A673 (cell line): Measurements from ENCODE around the gene IGSF1. TPM values are rescaled to one million over a fixed set of nuclear protein-coding genes. Genes with fewer than 3 reads are reported as not detected.

Source experiments
- Bru-seq: library from RNA; stranded (reverse); fragments of 400-500 nt; gene quantifications from one replicate; lab custom pipeline; 2021; lab: Mats Ljungman, UMichigan
- BruChase-seq, 2 experiments: library from RNA; stranded (reverse); fragments of 400-500 nt; gene quantifications; one replicate each; lab custom pipeline; 2021; lab: Mats Ljungman, UMichigan
- BruUV-seq: library from RNA; stranded (reverse); fragments of 400-500 nt; replicated peaks from 2 replicates; lab custom pipeline; 2021; lab: Mats Ljungman, UMichigan
- CTCF ChIA-PET: fragments of 300-600 bp; sonication (Branson Sonifier 250); formaldehyde crosslinking; loops from one replicate; lab custom pipeline; 2022; ENCODE audit warnings: antibody characterized with exemption; lab: Charles Lee
- POLR2A ChIA-PET: fragments of 300-600 bp; sonication (Branson Sonifier 250); formaldehyde crosslinking; loops from one replicate; lab custom pipeline; 2022; ENCODE audit warnings: antibody characterized with exemption; ENCODE audit not compliant: low non-redundant PET; lab: Charles Lee
- DNase-seq: peaks from one replicate; pipeline ENCODE4 v3.0.0-alpha.2; 2015; ENCODE audit warnings: low spot score
- H3K27ac ChIP-seq: fragments of 200-600 bp; sonication (generic); 2 replicates; pipeline ENCODE4 v1.5.1; 2016; ENCODE audit warnings: mixed run types, low read depth, mild to moderate bottlenecking, mixed read lengths, antibody characterized with exemption, low read length; ENCODE audit not compliant: poor library complexity, severe bottlenecking
- H3K27me3 ChIP-seq: fragments of 200-600 bp; sonication (generic); replicated peaks from 2 replicates; pipeline ENCODE4 v1.6.1; 2017; ENCODE audit warnings: mixed run types, low read depth, mild to moderate bottlenecking, mixed read lengths, antibody characterized with exemption, low read length; ENCODE audit not compliant: insufficient read depth, poor library complexity
- H3K36me3 ChIP-seq: fragments of 200-600 bp; sonication (generic); 2 replicates; pipeline ENCODE4 v1.6.1; 2016; ENCODE audit warnings: mixed run types, mild to moderate bottlenecking, mixed read lengths, antibody characterized with exemption, low read length; ENCODE audit not compliant: insufficient read depth, poor library complexity, severe bottlenecking
- H3K4me1 ChIP-seq: fragments of 200-600 bp; sonication (generic); 2 replicates; pipeline ENCODE4 v1.6.1; 2017; ENCODE audit warnings: mixed run types, mild to moderate bottlenecking, mixed read lengths, antibody characterized with exemption, low read length; ENCODE audit not compliant: insufficient read depth, poor library complexity, severe bottlenecking
- H3K4me3 ChIP-seq: fragments of 200-600 bp; sonication (generic); 2 replicates; pipeline ENCODE4 v1.5.1; 2016; ENCODE audit warnings: low read depth, mixed run types, mild to moderate bottlenecking, mixed read lengths, low read length; ENCODE audit not compliant: poor library complexity, severe bottlenecking
- H3K9me3 ChIP-seq: fragments of 200-600 bp; sonication (generic); 2 replicates; pipeline ENCODE4 v1.6.1; 2016; ENCODE audit warnings: mixed run types, low read depth, mild to moderate bottlenecking, mixed read lengths, antibody characterized with exemption, low read length; ENCODE audit not compliant: poor library complexity, severe bottlenecking
- EZH2 ChIP-seq: fragments of 200-600 bp; sonication (generic); IDR thresholded peaks from 2 replicates; pipeline ENCODE4 v1.6.1; 2017; ENCODE audit warnings: borderline replicate concordance, low read depth, mild to moderate bottlenecking, mixed read lengths, antibody characterized with exemption, low read length; ENCODE audit not compliant: poor library complexity, severe bottlenecking
- intact Hi-C: fragments of 100-400 bp; cut with micrococcal nuclease; formaldehyde crosslinking; loops from one replicate; pipeline ENCODE4 v1.10.0; 2022; ENCODE audit not compliant: unreplicated experiment
- long read RNA-seq: library from polyadenylated mRNA; stranded (forward); transcript quantifications from one replicate; pipeline ENCODE4 v2.0.0, GENCODE V29; 2022
- total RNA-seq: library from RNA; stranded (reverse); gene quantifications from 2 replicates; pipeline ENCODE4 v1.2.3, GENCODE V29; 2021
- TF ChIP-seq, protein P1 (sequence below): fragments of 300-800, 200-600 bp; sonication (generic); conservative IDR thresholded peaks from 2 replicates; pipeline ENCODE4 v1.5.1; 2017; ENCODE audit warnings: low read depth, mild to moderate bottlenecking, antibody characterized with exemption, low read length, moderate library complexity, mixed read lengths

IGSF1 gene
- total RNA-seq: not detected in 2 replicates
- Bru-seq, nascent RNA: percentile 4 among the genes with signal in this experiment
- percentile 7 among the genes with signal in this experiment for BruChase-seq, experiment 1, labeled RNA remaining after a 2-hour chase
- percentile 5 among the genes with signal in this experiment for BruChase-seq, experiment 2, labeled RNA remaining after a 6-hour chase
- long read RNA-seq: 0 reads

DNA sequence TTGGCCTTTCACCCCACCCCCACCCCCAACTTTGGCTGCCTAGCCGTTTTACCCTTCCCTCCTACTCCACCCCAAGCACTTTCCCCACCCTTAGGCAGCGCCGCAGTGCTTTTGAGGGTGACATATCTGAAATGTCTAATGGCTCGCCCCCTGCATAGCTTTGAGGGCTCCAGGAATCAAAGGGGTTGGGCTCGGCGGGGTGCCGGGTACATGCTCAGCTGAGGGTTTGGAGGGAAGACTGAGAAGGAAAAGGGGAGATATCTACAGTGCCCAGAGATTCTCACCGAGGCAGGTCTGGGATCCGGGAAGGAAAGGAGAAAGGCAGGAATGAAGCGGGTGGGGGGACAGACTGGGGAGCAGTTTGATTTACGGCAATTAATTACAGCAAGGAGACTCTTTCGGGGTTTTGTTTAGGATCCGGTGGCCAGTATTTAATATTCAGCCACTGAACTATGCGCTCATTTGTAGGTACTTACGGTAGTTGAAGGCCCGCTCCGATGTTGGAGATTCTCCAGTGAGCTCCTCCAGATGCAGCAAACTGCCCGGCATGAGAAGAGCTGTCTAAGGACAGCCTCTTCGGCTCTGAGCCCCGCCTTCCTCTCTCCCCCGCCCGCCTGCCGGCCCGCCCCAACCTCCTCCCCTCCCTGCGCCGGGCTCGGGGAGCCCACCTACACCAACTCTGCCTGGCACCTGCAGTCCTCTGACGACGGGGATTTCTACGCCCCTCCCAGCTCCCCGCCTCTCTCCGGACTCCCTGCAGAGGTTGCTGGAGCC, at the start of gene IGSF1:
IGSF1 (minus strand) TSS at position 569 of the 774 bp plus-strand sequence. CDS start 2,632 bp downstream, outside the sequence.
- H3K27me3 ChIP-seq: peaks cover 17% of the 10 kb centered on the region
- no peaks in the 10 kb centered on the region for H3K9me3 ChIP-seq
- H3K4me3 ChIP-seq: no peak within 1 kb of the TSS
- peak; percentile 29 for DNase-seq
- TF ChIP-seq EZH2: no peak
- TF ChIP-seq, protein P1, sequence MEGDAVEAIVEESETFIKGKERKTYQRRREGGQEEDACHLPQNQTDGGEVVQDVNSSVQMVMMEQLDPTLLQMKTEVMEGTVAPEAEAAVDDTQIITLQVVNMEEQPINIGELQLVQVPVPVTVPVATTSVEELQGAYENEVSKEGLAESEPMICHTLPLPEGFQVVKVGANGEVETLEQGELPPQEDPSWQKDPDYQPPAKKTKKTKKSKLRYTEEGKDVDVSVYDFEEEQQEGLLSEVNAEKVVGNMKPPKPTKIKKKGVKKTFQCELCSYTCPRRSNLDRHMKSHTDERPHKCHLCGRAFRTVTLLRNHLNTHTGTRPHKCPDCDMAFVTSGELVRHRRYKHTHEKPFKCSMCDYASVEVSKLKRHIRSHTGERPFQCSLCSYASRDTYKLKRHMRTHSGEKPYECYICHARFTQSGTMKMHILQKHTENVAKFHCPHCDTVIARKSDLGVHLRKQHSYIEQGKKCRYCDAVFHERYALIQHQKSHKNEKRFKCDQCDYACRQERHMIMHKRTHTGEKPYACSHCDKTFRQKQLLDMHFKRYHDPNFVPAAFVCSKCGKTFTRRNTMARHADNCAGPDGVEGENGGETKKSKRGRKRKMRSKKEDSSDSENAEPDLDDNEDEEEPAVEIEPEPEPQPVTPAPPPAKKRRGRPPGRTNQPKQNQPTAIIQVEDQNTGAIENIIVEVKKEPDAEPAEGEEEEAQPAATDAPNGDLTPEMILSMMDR: no peak
- ChIA-PET POLR2A (no interaction called here), CTCF (no interaction called here)
- intact Hi-C loops: no loop called here
- H3K36me3 ChIP-seq: no peaks in the 10 kb centered on the region
- no TSS peak for BruUV-seq
- H3K27ac ChIP-seq: no peak within 1 kb of the TSS
- H3K4me1 ChIP-seq: no peaks in the 10 kb centered on the region

- BruUV-seq: no TSS peak
- CTCF ChIA-PET: no interaction called here
Observed at GRCh38 chrX:131332331-131332730, 43.2 kb upstream of the IGSF1 start.

DNA sequence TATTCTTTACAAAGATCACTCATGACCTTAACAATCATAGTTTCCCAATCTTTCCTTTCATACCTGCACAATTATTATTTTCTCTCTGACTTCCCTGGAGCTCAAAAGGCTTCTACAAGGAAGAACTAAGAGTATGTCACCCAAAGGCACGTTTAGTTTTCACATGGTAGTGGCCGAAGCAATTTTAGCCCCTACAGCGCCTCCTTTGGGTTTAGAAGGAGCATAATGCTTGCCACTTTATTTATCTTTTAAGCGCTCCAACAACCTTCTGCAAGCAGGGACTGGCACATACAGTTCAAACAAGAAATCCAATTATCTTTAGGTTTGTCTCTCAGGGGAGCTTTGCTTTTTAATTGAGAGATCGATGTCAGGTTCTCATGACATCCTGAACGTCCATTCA, 42.0 kb upstream of the IGSF1 start:
- Histone ChIP-seq H3K36me3 (no peaks in the 10 kb centered on the region), H3K27me3 (peaks cover 24% of the 10 kb centered on the region), H3K4me1 (no peaks in the 10 kb centered on the region), H3K4me3 (no peak overlapping the region), H3K27ac (no peak overlapping the region), H3K9me3 (no peaks in the 10 kb centered on the region)
- intact Hi-C loops: no loop called here
- ChIA-PET POLR2A (no interaction called here), CTCF (no interaction called here)
- no peak for TF ChIP-seq EZH2
- TF ChIP-seq, protein P1: no peak; the same call in 1 of the 2 replicates
- BruUV-seq: no TSS peak
- no peak for DNase-seq

More at GRCh38 chrX:131332331-131332730, 43.2 kb upstream of the IGSF1 start:
- Histone ChIP-seq H3K4me1 (no peaks in the 10 kb centered on the region), H3K36me3 (no peaks in the 10 kb centered on the region), H3K9me3 (no peaks in the 10 kb centered on the region), H3K4me3 (no peak overlapping the region), H3K27ac (no peak overlapping the region), H3K27me3 (peaks cover 31% of the 10 kb centered on the region)
- no peak for DNase-seq
- TF ChIP-seq, protein P1: no peak
- TF ChIP-seq EZH2: no peak
- intact Hi-C loops: no loop called here
- POLR2A ChIA-PET: no interaction called here
